Measurements from ENCODE around the gene MTG2.

MTG2 gene

GRCh38 chr20:62240020-62240685 lies 57.3 kb downstream of the MTG2 start:
- Histone ChIP-seq H3K27me3 (ENCODE audit: low read depth, low read length) (no peaks in the 10 kb centered on the region), H3K4me3 (ENCODE audit: low read length) (no peak overlapping the region), H3K4me1 (ENCODE audit: low read length) (peaks cover 10% of the 10 kb centered on the region), H3K79me2 (ENCODE audit: low read length) (peaks cover 55% of the 10 kb centered on the region), H3K4me2 (ENCODE audit: low read length) (no peak overlapping the region), H2AFZ (ENCODE audit: low read depth, low read length) (no peak overlapping the region), H3K36me3 (replicated peaks; ENCODE audit: low read depth, low read length) (peaks cover 4% of the 10 kb centered on the region), H3K9me3 (ENCODE audit: insufficient read depth, low read length) (no peaks in the 10 kb centered on the region), H3K27ac (ENCODE audit: low read length) (no peak overlapping the region), H4K20me1 (ENCODE audit: insufficient read depth, low read length) (peaks cover 41% of the 10 kb centered on the region), H3K9ac (ENCODE audit: low read length) (no peak overlapping the region)
- TF ChIP-seq CTCF (IDR thresholded peaks at IDR 0.05; ENCODE audit: low read depth, low read length) (no peak), EZH2phosphoT487 (IDR thresholded peaks at IDR 0.05; ENCODE audit: low read depth) (no peak)

- no peak overlapping the region for H3K9ac ChIP-seq (ENCODE audit: low read length)
- H3K4me1 ChIP-seq (ENCODE audit: low read length) = peaks cover 10% of the 10 kb centered on the region
- H3K4me3 ChIP-seq (ENCODE audit: low read length) = no peak overlapping the region
- no peaks in the 10 kb centered on the region for H3K27me3 ChIP-seq (ENCODE audit: low read depth, low read length)
- H3K4me2 ChIP-seq (ENCODE audit: low read length) = no peak overlapping the region
- peaks cover 54% of the 10 kb centered on the region for H4K20me1 ChIP-seq (ENCODE audit: insufficient read depth, low read length)
- no peak overlapping the region for H3K27ac ChIP-seq (ENCODE audit: low read length)
- no peaks in the 10 kb centered on the region for H3K9me3 ChIP-seq (ENCODE audit: insufficient read depth, low read length)
- TF ChIP-seq CTCF (IDR thresholded peaks at IDR 0.05; ENCODE audit: low read depth, low read length) (no peak), EZH2phosphoT487 (IDR thresholded peaks at IDR 0.05; ENCODE audit: low read depth) (no peak)
- peaks cover 4% of the 10 kb centered on the region for H3K36me3 ChIP-seq (replicated peaks; ENCODE audit: low read depth, low read length)
- no peak overlapping the region for H2AFZ ChIP-seq (ENCODE audit: low read depth, low read length)
- peaks cover 61% of the 10 kb centered on the region for H3K79me2 ChIP-seq (ENCODE audit: low read length)
Measured at GRCh38 chr20:62241506-62241905, 58.7 kb downstream of the MTG2 start.

- H3K9me3 ChIP-seq (ENCODE audit: insufficient read depth, low read length) = no peaks in the 10 kb centered on the region
- H3K4me1 ChIP-seq (ENCODE audit: low read length) = peaks cover 10% of the 10 kb centered on the region
- H2AFZ ChIP-seq (ENCODE audit: low read depth, low read length) = no peak overlapping the region
- H3K4me2 ChIP-seq (ENCODE audit: low read length) = no peak overlapping the region
- H3K27me3 ChIP-seq (ENCODE audit: low read depth, low read length) = no peaks in the 10 kb centered on the region
- no peak overlapping the region for H3K9ac ChIP-seq (ENCODE audit: low read length)
- H3K27ac ChIP-seq (ENCODE audit: low read length) = no peak overlapping the region
- no peak overlapping the region for H3K4me3 ChIP-seq (ENCODE audit: low read length)
- H4K20me1 ChIP-seq (ENCODE audit: insufficient read depth, low read length) = peaks cover 61% of the 10 kb centered on the region
- peaks cover 4% of the 10 kb centered on the region for H3K36me3 ChIP-seq (replicated peaks; ENCODE audit: low read depth, low read length)
- peaks cover 67% of the 10 kb centered on the region for H3K79me2 ChIP-seq (ENCODE audit: low read length)
- no peak for TF ChIP-seq EZH2phosphoT487 (IDR thresholded peaks at IDR 0.05; ENCODE audit: low read depth)
- TF ChIP-seq CTCF (IDR thresholded peaks at IDR 0.05; ENCODE audit: low read depth, low read length) = no peak
Measured at GRCh38 chr20:62242176-62242575, 59.3 kb downstream of the MTG2 start.

- Histone ChIP-seq H3K79me2 (ENCODE audit: low read length) (peaks cover 70% of the 10 kb centered on the region), H3K4me3 (ENCODE audit: low read length) (no peak overlapping the region), H3K9me3 (ENCODE audit: insufficient read depth, low read length) (no peaks in the 10 kb centered on the region), H3K36me3 (replicated peaks; ENCODE audit: low read depth, low read length) (peaks cover 4% of the 10 kb centered on the region), H3K4me1 (ENCODE audit: low read length) (peaks cover 5% of the 10 kb centered on the region; the same call in 1 of the 2 replicates), H3K27ac (ENCODE audit: low read length) (no peak overlapping the region), H3K27me3 (ENCODE audit: low read depth, low read length) (no peaks in the 10 kb centered on the region), H4K20me1 (ENCODE audit: insufficient read depth, low read length) (peaks cover 64% of the 10 kb centered on the region), H3K9ac (ENCODE audit: low read length) (no peak overlapping the region), H3K4me2 (ENCODE audit: low read length) (no peak overlapping the region), H2AFZ (ENCODE audit: low read depth, low read length) (no peak overlapping the region)
- TF ChIP-seq EZH2phosphoT487 (IDR thresholded peaks at IDR 0.05; ENCODE audit: low read depth) (no peak), CTCF (IDR thresholded peaks at IDR 0.05; ENCODE audit: low read depth, low read length) (no peak)
Measured at GRCh38 chr20:62243106-62243505, 60.3 kb downstream of the MTG2 start.
